HepG2 (cell line): ENCODE data around the gene SV2A. TPM values are rescaled to one million over a fixed set of nuclear protein-coding genes. Genes with fewer than 3 reads are reported as not detected.
A peak's percentile ranks its signal among the peaks of the same experiment; 100 is the strongest.

Experiments used
- FLYWCH1 ChIP-seq: sonication (generic); formaldehyde crosslinking; IDR thresholded peaks from 2 replicates; pipeline ENCODE4 v1.8.1; 2023; ENCODE audit warnings: mild to moderate bottlenecking, missing genetic modification reagents
- GFI1 ChIP-seq: sonication (generic); formaldehyde crosslinking; IDR thresholded peaks from 2 replicates; pipeline ENCODE4 v1.5.0; 2020; ENCODE audit warnings: missing genetic modification reagents, mild to moderate bottlenecking, borderline replicate concordance
- ISL2 ChIP-seq: sonication (generic); formaldehyde crosslinking; IDR thresholded peaks from 2 replicates; pipeline ENCODE4 v1.5.0; 2020; ENCODE audit warnings: missing genetic modification reagents
- NFKB2 ChIP-seq: sonication (generic); formaldehyde crosslinking; IDR thresholded peaks from 2 replicates; pipeline ENCODE4 v1.4.0; 2020; ENCODE audit warnings: missing genetic modification reagents, borderline replicate concordance
- NR2F6 ChIP-seq, 2 experiments: IDR thresholded peaks; 2 replicates each; pipeline ENCODE4 v1.6.1; 2016; ENCODE audit warnings: antibody characterized with exemption in 1 of 2, mild to moderate bottlenecking in 1 of 2
- SALL2 ChIP-seq: sonication (generic); formaldehyde crosslinking; IDR thresholded peaks from 2 replicates; pipeline ENCODE4 v1.8.1; 2023; ENCODE audit warnings: mild to moderate bottlenecking, missing genetic modification reagents, inconsistent platforms
- SMAD9 ChIP-seq: sonication (generic); formaldehyde crosslinking; IDR thresholded peaks from 2 replicates; pipeline ENCODE4 v1.5.1; 2020; ENCODE audit warnings: mild to moderate bottlenecking, missing genetic modification reagents
- SOX5 ChIP-seq: IDR thresholded peaks from 2 replicates; pipeline ENCODE4 v1.6.1; 2016; ENCODE audit warnings: borderline replicate concordance
- SRY ChIP-seq: sonication (generic); formaldehyde crosslinking; IDR thresholded peaks from 2 replicates; pipeline ENCODE4 v1.8.0; 2022; ENCODE audit warnings: mild to moderate bottlenecking, missing genetic modification reagents
- TEAD3 ChIP-seq: optimal IDR thresholded peaks from 2 replicates; pipeline ENCODE3; 2016; ENCODE audit warnings: borderline replicate concordance
- ZNF556 ChIP-seq: sonication (generic); formaldehyde crosslinking; IDR thresholded peaks from 2 replicates; pipeline ENCODE4 v1.4.0; 2020; ENCODE audit warnings: mild to moderate bottlenecking, missing genetic modification reagents, borderline replicate concordance
- ZNF570 ChIP-seq: sonication (generic); formaldehyde crosslinking; IDR thresholded peaks from 2 replicates; pipeline ENCODE4 v1.4.0; 2020; ENCODE audit warnings: mild to moderate bottlenecking, missing genetic modification reagents, borderline replicate concordance
- polyA plus RNA-seq, 8 experiments: library from polyadenylated mRNA; depleted of rRNA in 3 of 8; stranded (reverse) in 7 of 8; unstranded in 1 of 8; fragments of >200 nt; fragmentation: Illumina TruSeq in 4 of 8; extraction: Trizol in 4 of 8; gene quantifications; 2 replicates each; pipeline versions ENCODE4 v1.2.1 to v1.2.3, GENCODE V29; 2011 to 2016; ENCODE audit warnings: low read depth in 4 of 8, missing spikeins in 1 of 8, mixed read lengths in 1 of 8; ENCODE audit not compliant: insufficient read depth in 1 of 8
- total RNA-seq, 5 experiments: library from RNA; depleted of rRNA; stranded (reverse); fragments of >200 nt; fragmentation: Illumina TruSeq; extraction: Trizol; gene quantifications; 2 replicates each; pipeline ENCODE4 v1.2.3, GENCODE V29; 2016; ENCODE audit warnings: low read depth in 1 of 5
- TF ChIP-seq, protein P1 (sequence below): sonication (generic); formaldehyde crosslinking; IDR thresholded peaks from 2 replicates; pipeline ENCODE4 v1.4.0; 2020; ENCODE audit warnings: missing genetic modification reagents
- TF ChIP-seq, protein P2 (sequence below), 2 experiments: sonication (generic) in 1 of 2; formaldehyde crosslinking in 1 of 2; IDR thresholded peaks; 2 replicates each; pipeline versions ENCODE4 v1.5.1 to v1.6.1; 2011 to 2020; ENCODE audit warnings: borderline replicate concordance in 1 of 2, low read depth in 1 of 2, low read length in 1 of 2, mild to moderate bottlenecking in 1 of 2, missing genetic modification reagents in 1 of 2, moderate library complexity in 1 of 2
- TF ChIP-seq, protein P3 (sequence below): sonication (generic); formaldehyde crosslinking; IDR thresholded peaks from 2 replicates; pipeline ENCODE4 v1.4.0; 2020; ENCODE audit warnings: missing genetic modification reagents; ENCODE audit errors: not compliant biosample characterization
- TF ChIP-seq, protein P4 (sequence below): sonication (generic); formaldehyde crosslinking; IDR thresholded peaks from 2 replicates; pipeline ENCODE4 v1.4.0; 2020; ENCODE audit warnings: missing genetic modification reagents
- TF ChIP-seq, protein P5 (sequence below): IDR thresholded peaks from 2 replicates; pipeline ENCODE4 v1.6.1; 2016; ENCODE audit warnings: low read depth, borderline replicate concordance

SV2A gene
- total and polyA plus RNA-seq, 2 of the 13 experiments (the other 11 are each of a cell fraction or from before 2014, with no cell fraction given), result 0.84 to 1.9 TPM

DNA sequence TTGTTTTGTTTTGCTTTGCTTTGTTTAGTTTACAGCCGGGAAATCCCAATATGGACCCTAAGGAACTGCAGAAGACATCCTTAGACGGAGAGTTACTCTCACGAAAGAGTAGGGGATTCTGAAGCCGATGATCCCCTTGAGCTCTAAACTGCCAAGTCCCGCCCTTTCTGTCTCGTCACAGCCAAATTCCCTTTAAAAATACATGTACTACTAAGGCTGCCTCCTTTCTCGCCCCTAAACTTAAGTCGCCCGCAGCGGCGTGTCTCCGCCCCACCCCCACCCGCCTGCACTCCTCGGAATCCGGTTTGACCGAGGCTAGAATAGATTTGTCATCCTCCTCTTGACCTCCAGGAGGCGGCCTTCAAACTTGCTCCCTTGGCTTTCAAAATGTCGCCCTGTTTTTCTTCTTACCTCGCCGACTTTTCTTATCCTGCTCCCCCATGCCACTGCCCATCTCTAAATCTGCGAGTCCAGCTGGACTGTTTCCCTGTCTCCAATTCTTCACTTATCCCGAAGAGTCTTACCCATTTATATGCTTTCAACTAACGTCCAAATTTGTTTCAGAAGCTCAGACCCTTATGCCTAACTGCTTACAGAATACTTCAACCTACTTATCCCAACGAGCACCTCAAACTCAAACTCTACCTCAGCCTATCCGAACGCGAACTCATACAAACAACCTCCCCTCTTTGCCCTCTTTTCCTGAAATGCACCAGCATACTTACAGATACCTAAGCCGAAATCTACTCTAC, 29.2 kb downstream of the SV2A start (continued):
- TF ChIP-seq SALL2, result 0 out of 2 replicates have a peak, but pooled peaks have one; percentile 51
- TF ChIP-seq ZNF570 (CRISPR knock-in tag), result no peak
- TF ChIP-seq GFI1, result no peak
- 0 out of 2 replicates have a peak, but pooled peaks have one; percentile 14 for TF ChIP-seq NR2F6 (IDR thresholded peaks at IDR 0.05)
- no peak; the same call in 1 of the 2 replicates for TF ChIP-seq NR2F6 (CRISPR knock-in tag; IDR thresholded peaks at IDR 0.05)
- TF ChIP-seq ZNF556, result no peak
- peak; percentile 49; the same call in 1 of the 2 replicates for TF ChIP-seq ISL2 (CRISPR knock-in tag)
- no peak for TF ChIP-seq NFKB2 (CRISPR knock-in tag)
- TF ChIP-seq, protein P1, sequence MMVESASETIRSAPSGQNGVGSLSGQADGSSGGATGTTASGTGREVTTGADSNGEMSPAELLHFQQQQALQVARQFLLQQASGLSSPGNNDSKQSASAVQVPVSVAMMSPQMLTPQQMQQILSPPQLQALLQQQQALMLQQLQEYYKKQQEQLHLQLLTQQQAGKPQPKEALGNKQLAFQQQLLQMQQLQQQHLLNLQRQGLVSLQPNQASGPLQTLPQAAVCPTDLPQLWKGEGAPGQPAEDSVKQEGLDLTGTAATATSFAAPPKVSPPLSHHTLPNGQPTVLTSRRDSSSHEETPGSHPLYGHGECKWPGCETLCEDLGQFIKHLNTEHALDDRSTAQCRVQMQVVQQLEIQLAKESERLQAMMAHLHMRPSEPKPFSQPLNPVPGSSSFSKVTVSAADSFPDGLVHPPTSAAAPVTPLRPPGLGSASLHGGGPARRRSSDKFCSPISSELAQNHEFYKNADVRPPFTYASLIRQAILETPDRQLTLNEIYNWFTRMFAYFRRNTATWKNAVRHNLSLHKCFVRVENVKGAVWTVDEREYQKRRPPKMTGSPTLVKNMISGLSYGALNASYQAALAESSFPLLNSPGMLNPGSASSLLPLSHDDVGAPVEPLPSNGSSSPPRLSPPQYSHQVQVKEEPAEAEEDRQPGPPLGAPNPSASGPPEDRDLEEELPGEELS (CRISPR knock-in tag), result peak; percentile 59
- TF ChIP-seq SMAD9, result no peak
- no peak for TF ChIP-seq SRY (CRISPR knock-in tag)
- TF ChIP-seq, protein P2, sequence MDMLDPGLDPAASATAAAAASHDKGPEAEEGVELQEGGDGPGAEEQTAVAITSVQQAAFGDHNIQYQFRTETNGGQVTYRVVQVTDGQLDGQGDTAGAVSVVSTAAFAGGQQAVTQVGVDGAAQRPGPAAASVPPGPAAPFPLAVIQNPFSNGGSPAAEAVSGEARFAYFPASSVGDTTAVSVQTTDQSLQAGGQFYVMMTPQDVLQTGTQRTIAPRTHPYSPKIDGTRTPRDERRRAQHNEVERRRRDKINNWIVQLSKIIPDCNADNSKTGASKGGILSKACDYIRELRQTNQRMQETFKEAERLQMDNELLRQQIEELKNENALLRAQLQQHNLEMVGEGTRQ (IDR thresholded peaks at IDR 0.05; ENCODE audit: low read depth, low read length), result no peak
- TF ChIP-seq, protein P2 (CRISPR knock-in tag; IDR thresholded peaks at IDR 0.05; ENCODE audit: borderline replicate concordance), result no peak
- peak; percentile 43 for TF ChIP-seq TEAD3 (CRISPR knock-in tag)
- TF ChIP-seq, protein P3, sequence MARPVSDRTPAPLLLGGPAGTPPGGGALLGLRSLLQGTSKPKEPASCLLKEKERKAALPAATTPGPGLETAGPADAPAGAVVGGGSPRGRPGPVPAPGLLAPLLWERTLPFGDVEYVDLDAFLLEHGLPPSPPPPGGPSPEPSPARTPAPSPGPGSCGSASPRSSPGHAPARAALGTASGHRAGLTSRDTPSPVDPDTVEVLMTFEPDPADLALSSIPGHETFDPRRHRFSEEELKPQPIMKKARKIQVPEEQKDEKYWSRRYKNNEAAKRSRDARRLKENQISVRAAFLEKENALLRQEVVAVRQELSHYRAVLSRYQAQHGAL (CRISPR knock-in tag), result peak; percentile 34
- no peak for TF ChIP-seq SOX5 (CRISPR knock-in tag)
- TF ChIP-seq FLYWCH1 (CRISPR knock-in tag), result no peak
- TF ChIP-seq, protein P4, sequence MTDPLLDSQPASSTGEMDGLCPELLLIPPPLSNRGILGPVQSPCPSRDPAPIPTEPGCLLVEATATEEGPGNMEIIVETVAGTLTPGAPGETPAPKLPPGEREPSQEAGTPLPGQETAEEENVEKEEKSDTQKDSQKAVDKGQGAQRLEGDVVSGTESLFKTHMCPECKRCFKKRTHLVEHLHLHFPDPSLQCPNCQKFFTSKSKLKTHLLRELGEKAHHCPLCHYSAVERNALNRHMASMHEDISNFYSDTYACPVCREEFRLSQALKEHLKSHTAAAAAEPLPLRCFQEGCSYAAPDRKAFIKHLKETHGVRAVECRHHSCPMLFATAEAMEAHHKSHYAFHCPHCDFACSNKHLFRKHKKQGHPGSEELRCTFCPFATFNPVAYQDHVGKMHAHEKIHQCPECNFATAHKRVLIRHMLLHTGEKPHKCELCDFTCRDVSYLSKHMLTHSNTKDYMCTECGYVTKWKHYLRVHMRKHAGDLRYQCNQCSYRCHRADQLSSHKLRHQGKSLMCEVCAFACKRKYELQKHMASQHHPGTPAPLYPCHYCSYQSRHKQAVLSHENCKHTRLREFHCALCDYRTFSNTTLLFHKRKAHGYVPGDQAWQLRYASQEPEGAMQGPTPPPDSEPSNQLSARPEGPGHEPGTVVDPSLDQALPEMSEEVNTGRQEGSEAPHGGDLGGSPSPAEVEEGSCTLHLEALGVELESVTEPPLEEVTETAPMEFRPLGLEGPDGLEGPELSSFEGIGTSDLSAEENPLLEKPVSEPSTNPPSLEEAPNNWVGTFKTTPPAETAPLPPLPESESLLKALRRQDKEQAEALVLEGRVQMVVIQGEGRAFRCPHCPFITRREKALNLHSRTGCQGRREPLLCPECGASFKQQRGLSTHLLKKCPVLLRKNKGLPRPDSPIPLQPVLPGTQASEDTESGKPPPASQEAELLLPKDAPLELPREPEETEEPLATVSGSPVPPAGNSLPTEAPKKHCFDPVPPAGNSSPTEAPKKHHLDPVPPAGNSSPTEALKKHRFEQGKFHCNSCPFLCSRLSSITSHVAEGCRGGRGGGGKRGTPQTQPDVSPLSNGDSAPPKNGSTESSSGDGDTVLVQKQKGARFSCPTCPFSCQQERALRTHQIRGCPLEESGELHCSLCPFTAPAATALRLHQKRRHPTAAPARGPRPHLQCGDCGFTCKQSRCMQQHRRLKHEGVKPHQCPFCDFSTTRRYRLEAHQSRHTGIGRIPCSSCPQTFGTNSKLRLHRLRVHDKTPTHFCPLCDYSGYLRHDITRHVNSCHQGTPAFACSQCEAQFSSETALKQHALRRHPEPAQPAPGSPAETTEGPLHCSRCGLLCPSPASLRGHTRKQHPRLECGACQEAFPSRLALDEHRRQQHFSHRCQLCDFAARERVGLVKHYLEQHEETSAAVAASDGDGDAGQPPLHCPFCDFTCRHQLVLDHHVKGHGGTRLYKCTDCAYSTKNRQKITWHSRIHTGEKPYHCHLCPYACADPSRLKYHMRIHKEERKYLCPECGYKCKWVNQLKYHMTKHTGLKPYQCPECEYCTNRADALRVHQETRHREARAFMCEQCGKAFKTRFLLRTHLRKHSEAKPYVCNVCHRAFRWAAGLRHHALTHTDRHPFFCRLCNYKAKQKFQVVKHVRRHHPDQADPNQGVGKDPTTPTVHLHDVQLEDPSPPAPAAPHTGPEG (CRISPR knock-in tag), result no peak
- TF ChIP-seq, protein P5, sequence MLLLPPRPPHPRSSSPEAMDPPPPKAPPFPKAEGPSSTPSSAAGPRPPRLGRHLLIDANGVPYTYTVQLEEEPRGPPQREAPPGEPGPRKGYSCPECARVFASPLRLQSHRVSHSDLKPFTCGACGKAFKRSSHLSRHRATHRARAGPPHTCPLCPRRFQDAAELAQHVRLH (CRISPR knock-in tag), result no peak
